HG03342 (cell line): Measurements from ENCODE around the gene IL34.

Source experiments
- ATAC-seq: cut with Tn5 transposase; IDR thresholded peaks from one replicate; pipeline ENCODE4 v1.9.1; 2021; ENCODE audit warnings: mild to moderate bottlenecking, moderate library complexity; ENCODE audit not compliant: unreplicated experiment

Gene IL34

GRCh38 chr16:70676675-70677498 is 30.5 kb downstream of the IL34 start:
- ATAC-seq: no peak

DNA sequence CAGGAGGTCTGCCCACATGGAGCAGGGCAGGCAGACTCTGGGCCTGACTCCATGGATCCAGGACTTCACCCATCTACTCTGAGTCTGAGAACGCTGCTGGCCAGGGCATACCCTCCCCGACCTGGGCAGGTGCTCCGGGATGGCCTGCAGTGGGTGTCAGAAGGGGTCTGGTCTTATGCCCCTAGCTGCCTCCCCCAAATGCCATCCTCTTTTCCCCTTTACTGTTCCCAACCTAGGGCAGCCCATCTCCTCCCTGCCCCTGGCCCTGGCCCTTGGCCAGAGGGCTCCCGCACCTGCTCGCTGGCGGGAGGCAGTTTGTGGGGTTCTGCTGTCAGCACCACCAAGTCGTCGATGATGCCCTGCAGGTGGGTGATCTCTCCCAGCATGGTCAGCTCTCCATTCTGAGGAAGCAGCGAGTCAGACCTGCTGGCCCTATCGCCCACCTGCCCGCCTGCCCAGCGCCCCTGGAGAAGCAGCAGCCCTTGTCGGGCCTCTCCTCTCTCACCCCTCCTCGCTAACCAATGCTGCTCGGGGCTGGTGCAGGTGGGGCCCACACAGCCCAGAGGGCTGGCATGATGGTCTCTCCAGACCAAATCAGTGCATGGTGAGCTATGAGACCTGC is 31.3 kb downstream of the IL34 start:
- no peak for ATAC-seq

DNA sequence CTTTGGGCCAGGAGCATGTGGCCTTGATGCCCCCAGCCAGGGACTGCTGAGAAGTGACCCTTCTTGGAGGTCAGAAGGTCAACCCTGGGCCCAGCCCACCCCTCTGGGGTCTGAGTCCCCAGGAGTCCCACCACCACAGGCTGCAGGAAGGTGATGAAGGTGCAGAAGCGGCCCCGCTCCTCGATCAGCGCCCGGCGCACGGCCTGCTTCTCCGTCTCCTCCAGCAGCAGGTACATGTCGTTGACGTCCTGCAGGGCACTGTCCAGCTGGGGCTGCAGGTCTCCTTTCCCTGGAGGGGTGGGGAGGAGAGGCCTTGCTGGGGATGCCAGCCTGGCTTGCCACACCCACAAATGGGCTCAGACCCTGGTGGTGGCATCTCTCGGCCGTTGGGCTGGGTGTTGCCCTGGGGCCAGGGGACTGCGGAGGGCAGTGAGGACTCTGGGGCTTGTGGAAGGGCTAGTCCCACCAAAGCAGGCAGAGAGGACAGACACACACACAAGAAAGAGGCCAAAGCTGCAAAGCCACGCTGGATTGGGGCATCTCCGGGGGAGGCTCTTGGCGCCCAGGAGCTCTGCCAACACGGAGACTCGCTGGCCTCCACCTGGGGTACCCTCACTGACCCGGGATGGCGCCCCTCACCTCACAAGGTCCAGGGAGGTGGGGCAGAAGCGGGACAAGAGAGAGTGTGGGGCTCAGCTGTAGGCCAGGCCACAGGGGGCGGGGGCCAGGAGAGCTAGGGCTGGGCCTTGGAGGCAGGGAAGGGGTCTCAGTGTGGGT is 31.9 kb downstream of the IL34 start:
- ATAC-seq: no peak

DNA sequence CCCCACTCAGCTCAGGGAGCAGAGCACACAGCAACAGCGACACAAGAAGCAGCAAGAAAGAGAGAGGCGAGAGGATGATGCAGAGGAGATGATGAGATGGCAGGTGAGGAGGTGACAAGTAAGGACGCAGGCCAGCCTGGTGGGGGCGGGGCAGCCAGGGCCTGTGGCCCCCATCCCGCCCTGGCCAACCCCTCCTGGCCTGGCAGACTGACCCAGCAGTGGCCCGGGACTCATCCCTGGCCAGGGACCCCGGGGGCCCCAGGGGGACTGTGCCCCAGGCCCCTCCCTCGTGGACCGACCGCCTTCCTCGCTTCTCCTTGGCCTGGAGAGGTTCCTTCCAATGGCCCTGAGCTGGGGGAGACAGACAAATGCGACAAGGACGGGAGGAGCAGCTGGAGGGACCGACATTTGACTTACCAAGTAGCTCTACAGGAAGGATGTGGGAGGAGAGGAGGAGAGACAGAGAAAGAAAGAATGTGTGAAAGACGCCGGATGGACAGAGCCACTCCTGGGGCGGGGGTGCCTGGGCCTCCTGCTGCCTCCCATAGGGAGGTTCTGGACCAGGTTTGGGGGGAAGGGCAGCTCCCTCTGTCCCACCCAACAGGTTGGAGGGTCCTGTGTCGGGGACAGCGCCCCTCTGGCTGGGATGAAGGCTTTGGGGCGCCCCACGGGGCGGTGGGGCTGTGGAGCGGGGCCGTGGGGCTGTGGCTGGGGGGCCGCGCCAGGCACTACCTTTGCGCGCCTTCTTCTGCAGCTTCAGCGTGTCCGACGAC is 32.7 kb downstream of the IL34 start:
- no peak for ATAC-seq

GRCh38 chr16:70679671-70680494 is 33.5 kb downstream of the IL34 start:
- no peak for ATAC-seq

- no peak for ATAC-seq
Observed at GRCh38 chr16:70680495-70681381, 34.4 kb downstream of the IL34 start.

- ATAC-seq: no peak
Observed at GRCh38 chr16:70681382-70682238, 35.3 kb downstream of the IL34 start.

- ATAC-seq: no peak
Observed at GRCh38 chr16:70682239-70683145, 36.1 kb downstream of the IL34 start.

- ATAC-seq: no peak
Observed at GRCh38 chr16:70683146-70683944, 37.0 kb downstream of the IL34 start.

DNA sequence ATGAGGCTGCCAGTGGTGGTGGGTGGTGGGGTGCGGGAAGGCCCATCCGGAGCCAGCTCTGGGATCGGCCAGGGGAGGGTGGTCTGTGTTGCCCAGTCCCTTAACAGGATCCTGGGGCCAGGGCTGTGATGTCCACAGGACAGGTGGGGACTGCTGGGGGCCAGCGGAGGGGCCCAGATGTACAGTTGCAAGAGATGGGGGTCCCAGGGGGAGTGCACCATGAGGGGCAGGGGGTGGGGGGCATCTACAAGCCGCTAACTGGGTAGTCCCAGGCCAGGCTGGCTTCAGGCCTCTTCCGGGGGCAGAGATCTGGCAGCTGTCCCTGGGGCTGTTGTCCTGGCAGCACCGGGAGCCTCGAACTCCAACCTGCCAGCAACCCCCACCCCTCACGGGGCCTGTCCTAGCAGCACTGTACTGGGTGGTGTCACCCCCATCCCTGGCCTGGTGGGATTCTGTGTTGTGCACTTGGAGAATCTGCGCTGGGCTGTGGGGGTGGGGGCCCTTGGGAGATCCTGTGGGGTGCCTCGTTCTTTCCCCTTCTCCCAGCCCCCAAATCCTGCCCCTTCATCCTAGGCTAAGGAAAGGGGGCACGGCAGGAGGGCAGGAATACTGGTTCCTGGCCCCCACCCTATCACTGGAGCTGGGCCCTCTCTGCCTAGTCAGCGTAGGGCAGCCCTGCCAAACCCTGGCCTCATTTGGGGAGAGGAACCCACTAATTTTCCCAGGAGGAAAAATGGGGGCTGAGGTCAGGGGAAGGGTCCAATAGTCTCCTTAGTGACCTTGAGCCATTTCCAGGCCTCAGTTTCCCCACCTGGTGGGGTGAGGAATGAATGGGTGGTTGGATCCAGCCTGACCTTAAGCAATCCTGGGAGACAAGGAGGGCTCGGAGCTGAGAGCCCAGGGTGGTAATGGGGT is 38.0 kb downstream of the IL34 start:
- no peak for ATAC-seq

GRCh38 chr16:70685061-70685937 is 38.9 kb downstream of the IL34 start:
- ATAC-seq: no peak

DNA sequence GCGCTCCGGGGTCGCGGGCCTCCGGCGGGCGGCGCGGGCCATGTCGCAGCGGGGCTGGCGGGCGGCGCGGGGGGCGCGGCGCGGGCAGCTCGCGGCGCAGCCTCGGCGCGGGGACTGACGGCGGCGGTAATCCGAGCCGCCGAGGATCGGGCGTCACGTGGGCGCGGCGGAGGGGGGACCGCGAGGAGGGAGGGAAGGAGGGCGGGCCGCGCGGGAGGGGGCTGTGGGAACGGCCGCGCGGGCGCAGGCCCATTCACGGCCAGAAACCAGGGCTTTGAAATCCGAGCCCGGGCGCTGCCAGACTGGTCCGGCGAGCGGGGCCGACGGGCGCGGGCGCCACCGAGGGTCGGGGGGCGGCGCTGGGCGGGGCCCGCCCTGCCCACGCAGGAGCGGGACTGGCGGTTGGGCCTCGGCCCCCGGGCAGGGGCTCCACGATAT is 39.6 kb downstream of the IL34 start, which contains the start of gene MTSS2:
Gene MTSS2 (minus strand): TSS at position 116 of the 438 bp plus-strand sequence. CDS start 262 bp downstream, outside the sequence.
- ATAC-seq: no peak

- ATAC-seq: no peak
Observed at GRCh38 chr16:70686376-70687101, 40.2 kb downstream of the IL34 start.
